ENCODE measurements around the gene ZNF319. TPM values are rescaled to one million over a fixed set of nuclear protein-coding genes. Genes with fewer than 3 reads are reported as not detected.

ZNF319 gene
- total and polyA plus RNA-seq, 2 of the 8 experiments (the other 6 are each of a cell fraction or from before 2014, with no cell fraction given) = 3.3 to 5.5 TPM

DNA sequence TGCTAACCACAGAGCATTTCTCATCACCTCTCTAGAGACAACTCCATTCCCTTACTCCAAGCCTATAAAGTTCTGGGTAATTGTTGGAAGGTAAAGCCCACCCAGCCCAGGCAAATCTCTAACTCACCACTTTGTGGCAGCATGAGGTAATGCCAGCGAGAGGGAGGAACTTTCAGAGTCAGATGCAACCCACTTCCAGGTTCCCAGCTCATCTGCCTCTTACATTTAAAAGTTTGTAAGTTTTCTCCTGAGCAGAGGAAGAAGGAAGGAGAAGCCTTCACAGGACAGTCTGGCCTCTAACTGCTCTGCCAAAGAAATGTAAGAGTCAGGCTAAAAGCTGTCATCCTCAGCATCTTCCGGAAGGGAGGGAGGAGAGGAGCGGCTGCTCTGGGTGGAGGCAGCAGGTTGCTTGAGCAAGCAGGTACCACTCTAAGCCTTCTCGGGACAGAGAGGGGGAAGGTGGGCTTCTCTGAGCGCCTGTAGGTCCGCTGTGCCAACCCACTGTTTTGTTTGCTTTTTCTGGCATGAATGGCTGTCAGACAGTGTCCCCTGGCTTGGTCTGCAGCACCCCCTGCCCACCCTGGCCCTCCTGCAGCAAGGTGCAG lies 1.0 kb downstream of the ZNF319 start:
- Histone ChIP-seq H3K14ac (ENCODE audit: insufficient read length) (no peak overlapping the region), H4K8ac (ENCODE audit: extremely low read depth, insufficient read depth, low read length) (no peak overlapping the region), H2BK12ac (ENCODE audit: low read depth, low read length) (no peak overlapping the region), H3K27ac (ENCODE audit: low read depth, low read length) (no peak overlapping the region), H3K56ac (replicated peaks; ENCODE audit: insufficient read length, low read depth, low read length) (no peak overlapping the region), H3K18ac (ENCODE audit: extremely low read depth, low read length) (no peak overlapping the region), H2AK5ac (ENCODE audit: low read depth, low read length) (no peak overlapping the region), H3K4ac (replicated peaks; ENCODE audit: insufficient read length, low read depth, low read length) (no peak overlapping the region), H4K5ac (ENCODE audit: insufficient read length, low read depth, low read length) (no peak overlapping the region), H2BK15ac (ENCODE audit: low read length) (no peak overlapping the region), H3K36me3 (ENCODE audit: control insufficient read depth in 2 of 4, insufficient read depth in 4 of 4, low read length in 3 of 4) (peaks cover 2 to 15% (median 7%) of the 10 kb centered on the region in 4 experiments; a peak in 6 of 8 replicates), H3K79me2 (ENCODE audit: control insufficient read depth in 1 of 2, insufficient read depth in 2 of 2, low read length in 2 of 2) (no peaks in the 10 kb centered on the region; a peak in 1 of 4 replicates), H3K9ac (replicated peaks in 1 of 4; ENCODE audit: extremely low read depth in 1 of 4, low read depth in 3 of 4, low read length in 3 of 4) (peak overlapping the region in 3 of 4 experiments; percentile 19 to 86 (median 20); a peak in 4 of 7 replicates), H4K20me1 (replicated peaks in 1 of 2; ENCODE audit: control insufficient read depth in 1 of 2, insufficient read depth in 2 of 2, low read length in 2 of 2) (peaks cover 0 to 7% of the 10 kb centered on the region in 2 experiments), H3K23me2 (ENCODE audit: low read depth, low read length) (peaks cover 7% of the 10 kb centered on the region), H4K91ac (replicated peaks; ENCODE audit: insufficient read length, low read length) (no peak overlapping the region), H3K79me1 (ENCODE audit: low read depth, low read length) (no peaks in the 10 kb centered on the region), H3K4me2 (ENCODE audit: insufficient read depth in 1 of 2, low read depth in 2 of 2, low read length in 2 of 2) (peak overlapping the region; percentile 76 to 79), H3K27me3 (replicated peaks in 1 of 4; ENCODE audit: control insufficient read depth in 3 of 4, extremely low read depth in 1 of 4, insufficient read depth in 3 of 4, low read length in 3 of 4) (peaks cover 0 to 3% (median 0%) of the 10 kb centered on the region in 4 experiments; a peak in 2 of 7 replicates), H3K4me3 (ENCODE audit: extremely low read depth in 1 of 4, insufficient read depth in 2 of 4, low read depth in 3 of 4, low read length in 4 of 4) (peak overlapping the region; percentile 52 to 96 (median 76)), H2BK5ac (ENCODE audit: low read depth, low read length) (no peak overlapping the region), H3K9me3 (ENCODE audit: insufficient read depth in 2 of 2, low read depth in 1 of 2, low read length in 1 of 2) (no peaks in the 10 kb centered on the region), H3K23ac (ENCODE audit: insufficient read length) (no peak overlapping the region), H2BK20ac (ENCODE audit: low read length) (no peak overlapping the region), H2BK120ac (replicated peaks; ENCODE audit: low read depth, low read length) (no peak overlapping the region), H2AFZ (ENCODE audit: low read length) (no peak overlapping the region), H3K4me1 (replicated peaks in 1 of 4; ENCODE audit: control insufficient read depth in 3 of 4, insufficient read depth in 4 of 4, low read length in 3 of 4) (peaks cover 5 to 8% (median 7%) of the 10 kb centered on the region in 4 experiments; a peak in 6 of 7 replicates)
- POLR2A ChIA-PET (ENCODE audit: partially characterized antibody) = interaction anchor here (0.5 to 2.2 kb wide), 5 partner anchors 9 to 272 kb away, joined by 3 to 7 read pairs (median 3); no protein-coding TSS in a partner anchor
- CTCF ChIA-PET (ENCODE audit: partially characterized antibody) = interaction anchor here (0.6 to 26.3 kb wide), 18 partner anchors 10 to 228 kb away, joined by 3 to 305 read pairs (median 4); a partner anchor contains a TSS
- DNase-seq (ENCODE audit: low read depth in 1 of 2, low spot score in 2 of 2) (no peak), FAIRE-seq (no peak)
- TF ChIP-seq CBX5 (IDR thresholded peaks at IDR 0.05; ENCODE audit: low read depth, low read length) (no peak), KDM5A (IDR thresholded peaks at IDR 0.05; ENCODE audit: low read length) (no peak), RAD21 (IDR thresholded peaks at IDR 0.05 in 1 of 2, conservative IDR thresholded peaks at IDR 0.05 in 1 of 2; ENCODE audit: low read depth in 2 of 2, low read length in 2 of 2) (peak; percentile 14 to 18; a peak in 2 of 4 replicates)
- WGBS, 2 experiments (ENCODE audit: extremely low coverage in 1 of 2, insufficient coverage in 1 of 2, insufficient read length in 1 of 2, insufficient replicate concordance in 2 of 2, low coverage in 1 of 2, low lambda C conversion rate in 2 of 2, missing lambda C conversion rate in 1 of 2) = 38% methylated on average over 6 of the region's 6 CpGs; no CpG with 5 or more reads in 1 of the 2 experiments
